22Rv1 (cell line): ENCODE data around the gene TP53TG5.

Experiments
- H3K27ac ChIP-seq: fragments of 450-650 bp; 2 replicates; pipeline ENCODE4 v1.5.1; 2017
- ZFX ChIP-seq: fragments of 450-650 bp; IDR thresholded peaks from 2 replicates; pipeline ENCODE4 v1.6.1; 2017; ENCODE audit warnings: antibody characterized with exemption, borderline replicate concordance
- TF ChIP-seq, protein P1 (sequence below): fragments of 450-650 bp; IDR thresholded peaks from 2 replicates; pipeline ENCODE4 v1.5.1; 2017; ENCODE audit warnings: mild to moderate bottlenecking

The TP53TG5 gene

DNA sequence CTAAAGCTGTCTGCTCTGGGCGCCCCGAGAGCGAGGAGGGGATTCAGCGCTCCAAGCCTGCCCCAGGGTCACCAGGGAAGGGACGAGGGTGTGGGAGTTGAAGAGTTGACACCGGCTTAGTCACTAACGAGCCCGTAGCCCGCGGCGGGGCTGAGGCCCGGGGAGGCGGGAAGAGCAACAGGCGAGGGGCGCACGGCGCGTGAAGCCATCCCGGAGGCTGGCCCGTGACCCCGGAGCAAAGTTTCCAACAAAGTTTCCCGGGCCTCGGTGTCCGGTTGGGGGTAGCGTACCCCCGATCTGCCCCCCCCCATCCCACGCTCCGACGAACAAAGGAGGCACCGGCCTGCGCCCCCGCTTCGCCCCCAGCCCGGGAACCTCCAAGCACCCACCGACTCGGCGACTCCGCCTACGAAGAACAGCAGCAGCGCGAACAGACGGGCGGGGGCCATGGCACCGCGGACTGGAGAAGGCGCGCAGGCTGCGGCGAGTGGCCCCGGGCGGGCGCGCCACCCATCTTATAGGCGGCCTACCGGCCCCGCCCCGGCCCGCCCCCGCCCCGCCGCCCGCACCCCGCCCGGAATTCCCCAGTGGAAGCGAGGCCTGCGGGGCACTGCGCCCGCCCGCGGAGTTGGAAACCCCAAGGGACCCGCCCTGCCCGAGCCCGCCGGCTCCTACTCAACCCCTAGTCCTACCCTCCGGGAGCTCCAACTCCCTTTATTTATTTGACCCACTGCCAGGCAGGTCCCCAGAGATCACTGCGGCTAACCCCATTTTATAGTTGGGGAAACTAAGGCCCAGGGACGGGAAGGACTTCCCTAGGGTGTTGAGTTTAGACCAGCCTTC is 30.0 kb downstream of the TP53TG5 start, which contains the start of gene SDC4:
Gene SDC4, minus strand, starts transcription at position 489 of the 843 bp plus-strand sequence. Its CDS starts 40 bp downstream, at position 449.
- TF ChIP-seq, protein P1, sequence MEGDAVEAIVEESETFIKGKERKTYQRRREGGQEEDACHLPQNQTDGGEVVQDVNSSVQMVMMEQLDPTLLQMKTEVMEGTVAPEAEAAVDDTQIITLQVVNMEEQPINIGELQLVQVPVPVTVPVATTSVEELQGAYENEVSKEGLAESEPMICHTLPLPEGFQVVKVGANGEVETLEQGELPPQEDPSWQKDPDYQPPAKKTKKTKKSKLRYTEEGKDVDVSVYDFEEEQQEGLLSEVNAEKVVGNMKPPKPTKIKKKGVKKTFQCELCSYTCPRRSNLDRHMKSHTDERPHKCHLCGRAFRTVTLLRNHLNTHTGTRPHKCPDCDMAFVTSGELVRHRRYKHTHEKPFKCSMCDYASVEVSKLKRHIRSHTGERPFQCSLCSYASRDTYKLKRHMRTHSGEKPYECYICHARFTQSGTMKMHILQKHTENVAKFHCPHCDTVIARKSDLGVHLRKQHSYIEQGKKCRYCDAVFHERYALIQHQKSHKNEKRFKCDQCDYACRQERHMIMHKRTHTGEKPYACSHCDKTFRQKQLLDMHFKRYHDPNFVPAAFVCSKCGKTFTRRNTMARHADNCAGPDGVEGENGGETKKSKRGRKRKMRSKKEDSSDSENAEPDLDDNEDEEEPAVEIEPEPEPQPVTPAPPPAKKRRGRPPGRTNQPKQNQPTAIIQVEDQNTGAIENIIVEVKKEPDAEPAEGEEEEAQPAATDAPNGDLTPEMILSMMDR: no peak
- no peak for TF ChIP-seq ZFX
- peak within 1 kb of the TSS; percentile 53 for H3K27ac ChIP-seq

DNA sequence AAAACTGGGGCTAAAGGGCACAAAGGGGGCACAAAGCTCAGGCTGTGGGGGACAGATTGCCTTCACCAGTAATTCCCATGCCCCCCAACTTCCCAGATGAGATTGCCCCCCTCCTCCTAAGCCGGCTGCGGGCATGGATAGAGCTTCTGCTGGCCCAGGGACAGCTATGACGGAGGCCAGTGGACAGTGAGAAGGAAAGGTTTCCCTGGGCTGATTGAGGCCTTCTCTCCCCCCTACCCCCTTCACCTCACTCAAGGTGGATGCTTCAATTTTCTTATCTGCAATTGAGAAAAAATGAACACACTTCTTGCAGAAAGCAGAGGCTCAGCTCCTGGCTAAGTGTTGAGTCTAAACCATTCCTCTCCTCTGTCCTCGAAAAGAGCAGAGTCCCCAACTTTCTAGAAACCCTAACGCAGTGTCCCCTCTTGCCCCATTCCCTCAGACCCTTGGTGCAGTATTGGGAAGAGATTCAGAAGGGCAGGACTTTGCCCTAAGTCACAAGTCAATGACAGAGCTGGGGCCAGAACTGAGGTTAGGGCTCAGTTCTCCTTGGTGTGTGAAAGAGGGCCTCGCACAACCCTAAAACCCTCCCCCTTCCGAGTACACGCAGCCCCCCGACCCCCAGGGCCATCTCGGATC is 30.7 kb downstream of the TP53TG5 start:
- no peak for TF ChIP-seq ZFX
- TF ChIP-seq, protein P1: no peak
- peak overlapping the region; percentile 53 for H3K27ac ChIP-seq

DNA sequence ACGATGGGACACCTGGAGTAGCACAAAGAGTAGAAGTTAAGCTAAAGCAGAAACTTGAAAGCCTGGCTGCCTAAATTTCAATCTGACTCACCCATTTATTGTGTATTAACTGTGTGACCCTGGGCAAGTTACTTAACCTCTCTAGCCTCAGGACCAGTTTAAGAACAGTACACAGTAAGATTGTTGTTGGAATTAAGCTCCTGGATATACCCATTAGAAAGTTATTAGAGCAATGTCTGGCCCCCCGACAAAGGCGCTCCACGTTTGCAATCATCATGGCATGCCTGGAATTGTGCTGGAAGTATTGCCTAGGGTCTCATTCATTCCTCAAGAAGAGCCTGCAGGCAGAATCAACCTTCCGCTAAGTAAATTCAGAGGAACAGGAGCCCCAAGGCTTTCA is 31.3 kb downstream of the TP53TG5 start:
- peak overlapping the region; percentile 84 for H3K27ac ChIP-seq
- TF ChIP-seq ZFX: no peak
- TF ChIP-seq, protein P1: no peak

DNA sequence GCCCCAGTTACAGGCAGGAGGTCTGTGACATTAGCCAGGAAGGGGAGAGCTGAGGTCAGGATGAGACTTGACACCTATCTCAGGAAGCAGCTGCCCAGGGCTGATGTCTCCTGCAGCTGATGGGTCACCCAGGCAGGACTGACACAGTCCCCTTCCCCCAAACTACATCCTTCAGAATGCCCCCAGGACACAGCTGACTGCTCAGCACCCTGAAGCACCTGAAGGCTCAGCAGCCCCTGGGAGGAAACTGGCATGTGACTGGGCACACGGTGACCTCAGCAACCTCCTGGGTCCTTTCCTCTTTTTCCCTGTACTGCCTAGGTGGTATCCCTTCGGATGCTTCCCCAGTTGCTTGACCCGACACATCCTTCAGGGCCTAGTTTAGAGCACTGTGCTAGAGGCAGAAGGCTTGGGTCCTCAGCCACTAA is 31.8 kb downstream of the TP53TG5 start:
- no peak for TF ChIP-seq ZFX
- H3K27ac ChIP-seq: peak overlapping the region; percentile 84

DNA sequence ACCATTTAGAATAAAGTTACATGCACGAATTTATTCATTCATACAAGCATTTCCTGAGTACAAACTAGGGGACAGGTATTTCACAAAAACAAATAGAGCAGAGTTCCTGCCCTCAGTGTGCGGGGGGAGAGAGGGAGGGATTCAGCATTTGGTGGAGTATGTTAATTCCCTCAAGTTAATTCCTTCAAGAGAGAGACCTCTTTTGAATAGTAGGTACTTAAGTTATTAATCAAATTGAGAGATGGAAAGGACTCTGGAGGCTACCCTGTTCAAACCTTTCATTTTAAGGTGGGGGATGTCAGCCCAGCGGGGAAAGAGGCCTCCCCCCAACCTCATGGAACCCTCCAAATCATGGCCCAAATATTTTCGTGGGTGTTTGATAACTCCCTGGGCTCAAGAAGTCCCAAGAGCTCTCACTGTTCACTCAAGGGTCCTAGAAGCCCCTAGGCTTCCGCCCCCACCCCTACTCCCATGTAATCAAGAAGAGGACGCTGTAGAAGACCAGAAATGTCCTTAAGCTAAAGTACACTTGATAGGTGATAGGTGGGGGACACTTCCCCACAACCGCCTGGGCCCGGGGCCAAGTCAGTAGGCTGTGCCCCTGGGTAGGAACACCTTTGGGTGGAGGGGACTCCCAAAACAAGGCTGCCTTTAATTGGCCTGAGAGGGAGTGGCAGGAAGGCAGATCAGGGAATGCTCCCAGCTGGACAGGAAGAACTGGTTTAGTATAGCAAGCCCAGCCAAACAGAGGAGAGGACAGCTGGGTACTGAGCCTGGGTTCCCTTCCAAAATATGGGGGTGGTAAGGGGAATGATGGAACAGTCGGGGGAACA is 32.8 kb downstream of the TP53TG5 start:
- H3K27ac ChIP-seq: peak overlapping the region; percentile 84
- TF ChIP-seq ZFX: no peak
- TF ChIP-seq, protein P1: no peak

DNA sequence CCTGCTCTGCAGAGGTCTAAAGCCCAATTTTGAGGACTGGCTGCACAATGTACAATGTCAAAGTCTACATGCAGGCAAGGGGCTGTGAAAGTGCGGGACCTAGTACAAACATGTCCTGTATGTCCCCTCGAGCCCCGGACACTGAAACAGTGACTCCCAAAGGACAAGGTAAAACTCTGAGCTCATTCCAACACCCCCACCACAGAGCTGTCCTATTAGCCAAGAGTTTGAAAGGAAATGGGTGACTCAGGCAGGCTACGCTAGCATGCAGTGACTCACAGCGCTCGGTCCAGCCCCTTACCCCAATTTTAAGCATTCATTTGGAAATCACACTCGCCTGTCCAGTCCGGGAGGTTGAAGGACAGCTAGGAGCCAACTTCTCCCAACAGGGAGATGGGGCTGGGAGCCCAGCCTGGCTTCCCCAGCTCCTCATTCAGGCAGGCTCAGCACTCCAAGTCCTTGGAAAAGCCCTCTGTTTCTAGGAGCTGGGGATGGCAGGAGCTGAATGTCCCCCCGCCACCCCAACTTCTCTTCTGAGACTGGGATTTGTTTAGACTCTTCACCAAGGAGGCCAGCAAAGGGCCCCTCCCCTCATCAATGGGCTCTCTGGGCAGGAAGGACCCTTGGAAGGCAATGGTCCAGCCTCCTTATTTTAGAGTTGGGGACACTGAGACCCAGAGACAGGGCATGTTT is 33.8 kb downstream of the TP53TG5 start:
- TF ChIP-seq, protein P1: no peak
- TF ChIP-seq ZFX: no peak
- H3K27ac ChIP-seq: peak overlapping the region; percentile 84
